NOMO-1 (cell line): ENCODE results near the gene HAS3.
"Not testable (repeated sequence)": the region's sequence is repeated elsewhere in the genome, so short reads cannot be mapped to it uniquely, and the experiment has no call there.

Source experiments
- DNase-seq, 2 experiments: peaks; one replicate each; lab custom pipeline; 2025; ENCODE audit not compliant: unreplicated experiment in 2 of 2; lab: John Stamatoyannopoulos, UW

Gene HAS3

DNA sequence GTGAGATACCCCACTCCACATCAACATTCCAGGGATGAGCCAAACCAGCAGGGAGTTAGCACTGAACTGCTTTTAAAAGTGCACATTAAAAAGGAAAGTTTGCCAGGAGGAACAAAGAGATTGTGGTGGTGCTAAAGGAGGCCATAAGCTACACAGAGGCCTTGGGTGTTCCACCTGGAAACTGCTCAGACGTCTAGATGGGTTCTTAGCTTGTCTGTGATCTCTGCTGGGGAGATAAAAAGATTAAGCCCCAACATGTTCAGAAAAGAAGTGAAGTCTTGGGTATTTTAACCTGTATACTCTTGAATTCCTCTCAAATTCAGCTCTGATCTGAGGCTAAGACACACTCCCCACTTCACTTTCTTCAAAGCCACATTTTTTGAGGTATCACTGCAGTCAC is 10.4 kb downstream of the HAS3 start:
- no peak for DNase-seq

DNA sequence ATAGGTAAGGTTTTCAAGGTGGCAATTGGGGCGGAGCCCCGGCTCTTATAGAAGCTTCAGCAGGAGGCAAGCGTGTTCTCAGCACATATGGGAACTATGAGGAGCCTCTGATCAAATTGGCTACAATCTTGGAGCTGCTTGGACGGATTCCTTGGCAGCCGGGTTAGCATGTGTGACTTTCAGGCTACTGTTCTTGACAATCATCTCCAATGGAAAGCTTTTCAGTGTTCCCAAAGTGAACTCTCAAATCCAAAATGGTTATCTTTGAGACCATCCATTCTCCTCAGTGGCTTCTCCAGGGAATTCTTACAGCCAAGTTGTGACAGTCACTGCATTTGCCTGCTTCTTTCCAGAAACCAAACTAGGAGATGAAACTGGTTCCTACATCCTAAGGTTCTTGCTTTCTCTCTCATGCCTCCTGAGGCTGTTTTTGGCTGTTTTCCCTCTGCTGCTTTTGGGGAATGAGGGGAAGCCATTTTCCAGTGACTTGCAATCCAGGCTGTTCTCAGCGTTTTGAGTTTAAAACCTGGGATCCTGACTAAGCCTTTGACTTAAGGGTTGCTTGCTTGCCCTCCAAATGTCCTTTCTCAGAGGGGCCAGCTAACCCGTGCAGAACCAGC is 10.9 kb downstream of the HAS3 start:
- no peak for DNase-seq

DNA sequence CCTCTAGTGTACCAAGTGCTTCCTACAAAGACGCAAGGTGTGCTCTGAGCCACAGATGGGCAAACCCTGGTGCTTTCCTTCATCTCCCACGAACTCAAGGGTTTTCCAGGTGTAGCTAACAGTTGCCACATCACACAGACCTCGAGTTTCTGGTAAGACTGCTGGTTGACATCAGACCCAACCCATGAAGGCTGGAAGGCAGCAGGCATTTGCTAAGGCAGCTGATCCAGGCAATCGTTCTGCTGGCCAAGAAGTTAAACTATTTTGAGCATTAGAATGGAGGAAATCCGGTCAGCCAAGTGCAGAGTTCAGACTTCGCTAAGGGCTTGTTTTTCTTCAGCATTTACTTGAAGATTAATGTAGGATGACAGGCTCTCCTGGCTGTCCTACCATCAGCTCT is 11.5 kb downstream of the HAS3 start:
- DNase-seq: no peak

DNA sequence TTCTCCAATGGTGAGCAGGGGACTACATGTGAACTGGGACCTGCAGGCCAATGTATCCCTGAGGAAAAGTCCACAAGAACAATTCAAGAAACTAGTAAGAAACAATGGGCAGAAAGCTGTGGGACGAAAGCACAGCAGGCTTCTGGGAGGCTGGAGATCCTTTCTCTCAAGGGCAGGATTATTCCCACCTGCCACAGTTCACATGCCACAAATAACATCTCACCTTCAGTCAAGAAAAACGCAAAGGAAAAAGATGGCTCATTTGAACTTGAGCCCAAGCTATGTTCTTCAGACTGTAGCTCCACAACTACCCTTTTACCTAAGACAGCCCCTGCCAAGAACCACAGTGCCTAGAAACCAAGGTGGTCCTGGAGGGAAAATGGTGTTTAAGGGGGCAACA is 13.0 kb downstream of the HAS3 start:
- no peak for DNase-seq

DNA sequence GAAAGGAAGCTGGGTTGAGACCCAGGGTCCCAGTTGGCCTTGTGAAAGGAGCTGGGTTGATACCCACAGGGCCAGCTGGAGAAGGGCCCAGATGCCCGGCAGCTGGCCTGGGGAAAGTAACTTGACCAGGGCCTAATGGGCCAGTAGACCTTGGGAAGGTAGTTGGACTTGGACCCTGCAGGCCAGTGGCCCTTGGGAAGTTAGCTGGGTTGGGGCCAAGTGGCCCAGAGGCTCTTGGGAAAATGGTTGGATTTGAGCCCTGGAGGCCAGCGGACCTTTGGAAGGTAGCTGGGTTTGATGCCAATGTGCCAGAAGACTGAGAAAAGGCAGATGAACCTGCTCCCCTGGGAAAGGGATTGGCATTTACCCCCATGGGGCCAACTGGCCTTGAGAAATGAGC is 13.5 kb downstream of the HAS3 start:
- DNase-seq: no peak

DNA sequence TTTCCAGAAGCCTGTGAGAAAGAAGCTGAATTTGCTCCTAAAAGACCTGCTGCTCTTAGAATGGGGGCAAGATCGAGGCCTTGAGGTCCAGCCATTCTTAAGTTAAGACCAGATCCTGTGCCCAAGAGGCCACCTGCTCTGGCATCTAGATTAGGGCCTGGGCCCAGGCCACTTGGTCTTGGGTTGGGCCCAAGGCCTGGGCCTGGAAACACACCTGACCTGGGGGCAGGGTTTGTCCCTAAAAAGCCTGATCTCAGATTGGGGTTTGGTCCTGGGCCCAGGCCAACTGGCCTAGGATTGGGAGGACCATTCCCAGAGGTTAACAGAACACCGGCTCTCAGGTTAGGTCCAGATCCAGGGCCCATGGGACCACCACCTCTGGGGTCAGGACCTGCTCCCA is 14.1 kb downstream of the HAS3 start:
- DNase-seq: no peak

DNA sequence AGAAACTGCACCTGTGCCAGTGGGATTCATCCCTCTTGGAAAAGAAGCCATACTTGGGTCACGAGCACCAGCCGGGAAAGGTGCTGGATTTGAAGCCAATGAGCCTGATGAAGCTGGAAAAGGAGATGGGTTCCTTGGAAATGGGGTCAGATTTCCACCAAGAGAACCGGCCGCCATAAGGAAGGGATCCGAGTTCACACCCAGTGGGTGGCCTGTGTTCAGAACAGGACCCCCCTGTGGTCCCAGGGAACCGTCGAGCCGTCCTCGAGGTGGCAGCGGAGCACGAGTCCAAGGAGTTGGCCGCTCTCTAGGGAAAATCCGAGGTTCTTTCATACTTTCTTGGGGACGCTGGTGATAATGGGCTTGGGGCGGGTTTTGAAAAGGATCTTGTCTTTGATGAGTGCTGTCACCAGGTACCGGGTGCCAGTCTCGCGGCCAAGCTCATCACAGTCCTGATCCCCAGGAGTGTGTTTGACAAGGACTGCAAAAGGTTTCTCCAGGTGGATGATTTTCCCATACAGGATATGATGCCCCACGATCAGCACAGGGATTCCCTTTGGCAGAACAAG is 14.7 kb downstream of the HAS3 start:
- DNase-seq: no peak

DNA sequence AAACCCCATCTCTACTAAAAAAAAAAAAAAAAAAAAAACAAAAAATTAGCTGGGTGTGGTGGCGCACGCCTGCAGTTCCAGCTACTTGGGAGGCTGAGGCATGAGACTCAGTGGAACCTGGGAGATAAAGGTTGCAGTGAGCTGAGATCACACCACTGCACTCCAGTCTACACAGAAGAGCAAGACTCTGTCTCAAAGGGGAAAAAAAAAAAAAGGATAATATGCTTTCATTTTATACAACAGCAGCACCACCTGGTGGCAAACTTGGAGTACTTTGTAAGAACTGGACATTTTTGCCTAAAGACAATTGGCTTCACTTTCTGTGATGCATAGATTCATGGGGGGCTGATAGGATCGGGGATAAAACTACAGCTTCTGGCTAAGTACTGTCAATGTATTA is 18.5 kb downstream of the HAS3 start:
- DNase-seq: peak in 1 of 2 experiments; percentile 68

DNA sequence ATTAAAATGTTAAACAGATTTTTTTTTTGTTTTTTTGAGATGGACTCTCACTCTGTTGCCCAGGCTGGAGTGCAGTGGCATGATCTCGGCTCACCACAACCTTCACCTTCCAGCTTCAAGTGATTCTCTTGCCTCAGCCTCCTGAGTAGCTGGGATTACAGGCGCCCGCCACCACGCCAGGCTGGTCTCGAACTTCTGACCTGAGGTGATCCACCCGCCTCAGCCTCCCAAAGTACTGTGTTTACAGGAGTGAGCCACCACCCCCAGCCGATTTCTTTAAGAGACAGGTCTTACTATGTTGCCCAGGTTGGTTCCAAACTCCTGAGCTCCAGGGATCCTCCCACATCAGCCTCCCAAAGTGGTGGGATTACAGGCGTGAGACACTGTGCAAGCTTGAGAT is 19.0 kb downstream of the HAS3 start:
- DNase-seq: not testable (repeated sequence)

DNA sequence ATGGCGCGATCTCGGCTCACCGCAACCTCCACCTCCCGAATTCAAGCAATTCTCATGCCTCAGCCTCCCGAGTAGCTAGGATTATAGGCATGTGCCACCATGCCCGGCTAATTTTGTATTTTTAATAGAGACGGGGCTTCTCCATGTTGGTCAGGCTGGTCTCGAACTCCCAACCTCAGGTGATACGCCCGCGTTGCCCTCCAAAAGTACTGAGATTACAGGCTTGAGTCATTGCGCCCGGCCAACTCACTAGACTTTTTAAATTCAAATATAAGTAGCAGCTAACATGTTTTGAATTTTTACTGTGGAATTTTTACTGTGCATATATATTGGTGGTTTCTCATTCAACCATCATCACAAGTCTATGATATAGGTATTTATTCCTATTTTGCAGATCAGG is 19.5 kb downstream of the HAS3 start:
- DNase-seq: not testable (repeated sequence)

DNA sequence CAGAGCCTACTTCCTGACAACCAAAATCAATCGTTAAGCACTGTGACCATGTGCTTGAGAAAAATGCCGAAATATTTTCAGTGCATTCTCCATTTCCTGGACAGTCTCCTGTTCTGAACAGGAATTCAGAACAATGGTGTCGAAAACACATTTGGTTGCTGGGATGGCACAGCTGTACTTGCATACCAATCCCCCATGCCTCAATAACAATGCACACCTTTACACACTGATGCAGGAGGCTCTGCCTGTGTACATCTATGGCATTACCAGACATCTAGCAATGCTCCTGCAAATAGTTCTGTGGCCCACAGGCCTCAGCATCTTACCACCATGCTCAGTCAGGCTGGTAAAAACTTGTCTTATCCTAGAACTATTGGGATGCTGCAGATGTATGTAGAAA is 20.8 kb downstream of the HAS3 start:
- no peak for DNase-seq

DNA sequence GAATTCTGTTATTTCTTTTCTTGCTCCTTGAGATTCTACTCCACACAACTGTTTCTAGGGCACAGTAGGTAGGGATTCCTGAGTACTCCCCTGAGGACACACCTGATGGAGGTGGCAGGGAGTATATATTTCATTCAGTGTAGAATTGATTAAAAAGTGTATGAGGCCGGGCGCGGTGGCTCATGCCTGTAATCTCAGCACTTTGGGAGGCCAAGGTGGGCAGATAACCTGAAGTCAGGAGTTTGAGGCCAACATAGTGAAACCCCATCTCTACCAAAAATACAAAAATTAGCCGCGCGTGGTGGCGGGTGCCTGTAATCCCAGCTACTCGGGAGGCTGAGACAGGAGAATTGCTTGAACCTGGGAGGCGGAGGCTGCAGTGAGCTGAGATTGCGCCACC is 21.3 kb downstream of the HAS3 start:
- not testable (repeated sequence) for DNase-seq

DNA sequence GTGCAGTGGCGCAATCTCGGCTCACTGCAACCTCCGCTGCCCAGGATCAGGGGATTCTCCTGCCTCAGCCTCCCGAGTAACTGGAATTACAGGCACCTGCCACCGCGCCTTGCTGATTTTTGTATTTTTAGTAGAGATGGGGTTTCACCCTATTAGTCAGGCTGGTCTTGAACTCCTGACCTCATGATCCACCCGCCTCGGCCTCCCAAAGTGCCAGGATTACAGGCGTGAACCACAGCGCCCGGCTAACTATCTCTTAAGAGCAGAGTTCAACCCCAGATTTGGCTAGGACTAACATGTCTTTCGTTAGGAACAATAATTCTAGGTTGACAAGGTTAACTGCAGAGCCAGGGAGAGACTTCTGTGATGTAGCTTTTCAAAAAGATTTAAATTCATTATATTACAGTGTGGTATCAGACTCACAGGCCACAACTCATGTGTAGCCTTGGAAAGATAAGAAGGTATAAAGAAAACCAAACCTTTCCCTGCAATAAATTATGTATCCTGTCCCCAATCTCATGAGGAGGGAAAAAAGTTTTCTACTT is 22.6 kb downstream of the HAS3 start:
- DNase-seq: no peak

DNA sequence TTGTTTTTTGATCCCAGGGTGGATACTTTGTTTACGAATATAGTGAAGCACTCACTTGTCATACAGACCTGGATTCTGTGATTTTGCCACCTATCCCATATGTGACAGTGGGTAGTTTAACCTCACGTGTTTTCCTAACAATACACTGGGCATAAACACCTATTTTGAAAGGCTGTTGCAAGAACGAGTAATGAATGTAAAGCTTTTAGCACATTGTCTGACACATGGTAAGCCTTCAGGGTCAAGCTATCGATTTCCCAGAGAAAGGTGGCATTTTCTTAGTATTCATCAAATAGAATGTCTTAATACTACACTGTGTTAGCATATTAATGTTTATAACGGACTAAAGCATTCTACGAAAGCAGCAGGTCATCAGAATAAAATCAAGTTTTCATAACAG is 25.0 kb downstream of the HAS3 start:
- no peak for DNase-seq

DNA sequence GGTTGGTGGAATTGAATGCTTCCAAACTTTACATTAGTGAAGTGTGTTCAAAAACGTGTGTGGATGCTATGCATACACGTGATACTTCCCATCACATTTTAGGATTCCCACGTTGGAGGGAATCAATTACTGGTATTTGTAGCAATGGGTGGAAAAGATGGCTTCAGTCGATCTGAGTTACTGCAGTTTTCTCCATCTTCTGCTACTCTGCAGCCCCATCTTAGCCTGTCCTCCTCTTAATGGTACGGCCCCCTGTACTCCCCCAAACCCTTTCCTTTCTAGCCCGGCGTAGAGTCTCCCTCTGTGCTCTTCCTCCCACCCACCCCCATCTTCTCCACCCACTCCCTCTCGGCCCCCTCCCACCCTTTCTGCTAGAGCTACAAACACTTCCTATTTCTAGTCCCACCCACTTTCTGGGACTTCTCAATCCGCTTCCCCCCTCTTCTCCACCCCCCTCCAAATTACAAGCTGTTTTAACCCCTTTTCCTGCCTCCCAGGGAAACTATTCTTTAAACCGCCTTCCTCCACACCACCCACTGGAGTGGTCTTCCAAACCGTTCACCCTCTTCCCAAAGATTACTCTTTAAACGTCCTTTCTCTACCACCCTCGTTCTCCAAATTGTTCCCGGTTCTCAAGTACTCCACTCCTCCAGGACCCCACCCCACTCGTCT is 25.9 kb downstream of the HAS3 start:
- peak; percentile 47 to 54 for DNase-seq

DNA sequence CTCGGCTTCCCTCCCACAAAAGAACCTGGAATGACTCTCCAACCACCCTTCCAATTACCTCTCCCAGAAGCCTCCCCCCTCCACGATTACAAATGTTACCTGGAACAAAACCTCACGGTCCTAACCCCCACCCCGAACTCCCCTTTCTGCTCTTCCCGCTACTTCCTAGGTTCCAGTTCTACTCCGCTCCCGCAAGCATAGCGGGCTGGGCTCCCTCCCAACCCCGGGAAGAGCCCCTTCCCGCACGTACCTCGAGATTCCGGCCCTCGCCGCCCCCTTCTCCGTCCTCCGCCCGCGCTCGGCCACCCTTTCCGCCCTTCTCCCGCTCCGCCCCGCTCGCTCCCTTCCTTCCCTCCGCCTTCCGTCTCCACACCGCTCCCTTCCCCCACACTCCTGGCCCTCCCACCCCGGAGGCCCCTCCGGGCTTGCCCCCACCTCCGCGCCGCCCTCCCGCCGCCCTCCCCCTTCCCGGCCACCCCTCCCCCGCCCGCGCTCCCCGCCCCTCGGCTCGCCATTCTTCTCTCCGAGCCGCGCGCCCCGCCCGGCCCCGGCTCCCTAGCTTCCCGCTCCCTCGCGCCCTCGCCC is 26.5 kb downstream of the HAS3 start:
- DNase-seq: peak; percentile 52 to 80

DNA sequence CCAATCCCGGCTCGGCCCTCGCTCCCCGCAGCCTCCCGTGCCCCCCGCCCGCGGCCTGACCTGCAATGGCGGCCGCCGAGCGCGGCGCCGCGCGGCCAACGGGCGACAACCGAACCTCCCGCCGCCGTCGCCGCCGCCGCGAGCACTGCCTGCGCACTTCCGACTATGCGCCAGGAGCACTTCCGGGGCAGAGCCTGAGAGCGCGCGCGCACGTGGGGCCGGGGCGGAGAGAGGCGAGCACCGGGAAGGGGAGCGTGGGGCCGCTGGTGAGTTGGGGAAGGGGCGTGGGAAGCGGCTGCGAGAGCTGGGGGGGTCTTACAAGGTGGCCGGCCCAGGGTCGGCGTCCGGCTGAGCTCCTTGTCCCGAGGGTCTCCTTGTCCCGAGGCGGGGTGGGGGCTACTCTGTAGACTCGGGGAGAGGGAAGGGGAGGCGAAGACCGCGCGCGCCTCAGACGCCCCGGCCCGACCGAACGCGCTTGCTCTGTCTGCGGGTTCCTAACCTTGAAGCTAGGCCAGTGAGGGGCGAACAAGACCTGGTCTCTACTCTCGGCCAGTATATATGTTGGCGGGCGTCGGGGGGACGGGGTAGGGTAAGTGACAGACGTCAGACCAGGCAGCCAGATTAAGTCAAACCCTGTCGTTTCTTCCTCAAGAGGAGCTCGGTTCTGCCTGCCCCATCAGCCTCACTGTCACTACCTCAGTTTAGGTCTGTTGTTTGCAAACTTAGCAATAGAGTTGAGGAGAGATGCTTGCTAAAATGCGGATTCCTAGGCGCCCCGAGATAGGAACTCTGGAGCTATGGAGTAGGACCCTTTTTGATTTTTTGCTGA is 27.2 kb downstream of the HAS3 start, which contains the start of the genes CHTF8 and UTP4:
Gene CHTF8, minus strand, starts transcription at position 165 of the 829 bp plus-strand sequence. CDS start 11,130 bp downstream, outside the sequence.
Gene UTP4, plus strand, starts transcription at position 226 of the 829 bp plus-strand sequence. CDS start 811 bp downstream, outside the sequence.
- DNase-seq: peak; percentile 72 to 92

DNA sequence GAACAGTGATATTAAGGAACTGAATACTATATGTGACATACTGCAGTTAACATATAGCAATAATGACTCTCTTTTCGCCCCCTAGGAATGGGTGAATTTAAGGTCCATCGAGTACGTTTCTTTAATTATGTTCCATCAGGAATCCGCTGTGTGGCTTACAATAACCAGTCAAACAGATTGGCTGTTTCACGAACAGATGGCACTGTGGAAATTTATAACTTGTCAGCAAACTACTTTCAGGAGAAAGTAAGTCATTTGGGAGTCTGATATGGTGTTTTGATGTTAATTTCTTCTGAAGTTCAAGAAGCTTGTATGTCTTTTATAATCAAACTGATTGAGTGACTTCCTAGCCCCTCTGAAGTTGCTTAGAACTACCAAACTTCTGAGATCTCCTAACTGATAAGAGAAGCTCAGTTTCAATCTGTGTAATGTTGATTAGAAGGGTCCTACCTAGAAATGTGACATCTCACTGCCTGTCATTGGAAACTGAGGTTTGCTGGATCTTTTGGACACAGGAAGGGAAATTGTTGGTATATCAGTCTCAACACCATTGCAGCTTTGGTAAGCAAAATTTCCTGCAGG is 28.0 kb downstream of the HAS3 start:
- DNase-seq: peak in 1 of 2 experiments; percentile 5

DNA sequence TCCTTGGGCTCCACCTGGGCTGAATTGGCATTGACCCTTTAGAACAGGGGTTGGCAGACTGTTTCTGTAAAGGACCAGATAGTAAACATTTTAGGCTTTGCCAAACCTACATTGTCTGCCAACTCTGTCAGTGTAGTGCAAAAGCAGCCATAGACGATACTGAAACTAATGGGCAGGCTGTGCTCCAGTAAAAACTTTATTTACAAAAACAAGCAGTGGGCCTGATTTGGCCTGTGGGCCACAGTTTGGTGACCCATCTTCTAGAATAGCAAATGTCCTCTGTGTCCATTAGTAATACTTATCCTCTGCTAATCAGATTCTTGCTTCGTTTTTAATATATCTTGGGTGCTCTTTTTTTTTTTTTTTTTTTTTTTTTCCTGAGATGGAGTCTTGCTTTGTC is 33.2 kb downstream of the HAS3 start:
- no peak for DNase-seq

DNA sequence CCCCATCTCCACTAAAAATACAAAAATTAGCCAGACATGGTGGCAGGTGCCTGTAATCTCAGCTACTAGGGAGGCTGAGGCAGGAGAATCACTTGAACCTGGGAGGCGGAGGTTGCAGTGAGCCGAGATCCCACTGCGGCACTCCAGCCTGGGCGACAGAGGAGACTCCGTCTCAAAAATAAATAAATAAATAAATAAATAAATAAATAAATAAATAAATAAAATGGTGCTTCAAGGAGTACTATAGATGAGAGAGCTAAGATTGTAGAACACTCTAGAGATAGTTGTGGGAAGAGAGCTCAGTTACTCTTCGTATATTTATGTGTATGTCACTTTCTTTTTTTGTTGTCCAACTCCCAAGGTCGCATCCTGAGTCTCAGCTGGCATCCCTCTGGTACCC is 34.0 kb downstream of the HAS3 start:
- DNase-seq: not testable (repeated sequence)
